ENCODE data around the gene CDKN1B.

Gene CDKN1B

DNA sequence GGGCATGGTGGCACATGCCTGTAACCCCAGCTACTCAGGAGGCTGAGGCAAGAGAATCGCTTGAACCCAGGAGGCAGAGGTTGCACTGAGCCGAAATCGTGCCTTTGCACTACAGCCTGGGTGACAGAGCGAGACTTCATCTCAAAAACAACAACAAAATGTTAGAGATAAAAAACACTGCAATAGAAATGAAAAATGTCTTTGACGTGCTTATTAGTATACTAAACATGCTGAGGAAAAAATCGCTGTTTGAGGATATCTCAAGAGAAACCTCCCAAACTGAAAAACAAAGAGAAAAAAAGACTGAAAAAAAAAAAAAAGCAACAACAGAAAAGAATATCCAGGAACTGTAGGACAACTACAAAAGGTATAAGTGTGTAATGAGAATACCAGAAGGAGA is 53.1 kb downstream of the CDKN1B start:
- no peak for DNase-seq
